Body of pancreas (tissue), 4 donors: ENCODE data around the gene SLC25A43.

Experiments
- POLR2A ChIP-seq, 3 donors: fragments of 450-650 bp; IDR thresholded peaks; one replicate each; pipeline ENCODE4 v1.6.1; 2016; ENCODE audit warnings: antibody characterized with exemption in 3 of 3, mild to moderate bottlenecking in 2 of 3
- TF ChIP-seq, protein P1 (sequence below), 7 experiments: fragments of 450-650 bp in 4 of 7; fragments of 200-600 bp in 3 of 7; sonication (generic) in 3 of 7; IDR thresholded peaks; one replicate each; pipeline ENCODE4 v1.5.1; 2016 to 2019; ENCODE audit warnings: antibody characterized with exemption in 7 of 7

- TF ChIP-seq POLR2A (IDR thresholded peaks at IDR 0.05), result no peak
- TF ChIP-seq, protein P1, sequence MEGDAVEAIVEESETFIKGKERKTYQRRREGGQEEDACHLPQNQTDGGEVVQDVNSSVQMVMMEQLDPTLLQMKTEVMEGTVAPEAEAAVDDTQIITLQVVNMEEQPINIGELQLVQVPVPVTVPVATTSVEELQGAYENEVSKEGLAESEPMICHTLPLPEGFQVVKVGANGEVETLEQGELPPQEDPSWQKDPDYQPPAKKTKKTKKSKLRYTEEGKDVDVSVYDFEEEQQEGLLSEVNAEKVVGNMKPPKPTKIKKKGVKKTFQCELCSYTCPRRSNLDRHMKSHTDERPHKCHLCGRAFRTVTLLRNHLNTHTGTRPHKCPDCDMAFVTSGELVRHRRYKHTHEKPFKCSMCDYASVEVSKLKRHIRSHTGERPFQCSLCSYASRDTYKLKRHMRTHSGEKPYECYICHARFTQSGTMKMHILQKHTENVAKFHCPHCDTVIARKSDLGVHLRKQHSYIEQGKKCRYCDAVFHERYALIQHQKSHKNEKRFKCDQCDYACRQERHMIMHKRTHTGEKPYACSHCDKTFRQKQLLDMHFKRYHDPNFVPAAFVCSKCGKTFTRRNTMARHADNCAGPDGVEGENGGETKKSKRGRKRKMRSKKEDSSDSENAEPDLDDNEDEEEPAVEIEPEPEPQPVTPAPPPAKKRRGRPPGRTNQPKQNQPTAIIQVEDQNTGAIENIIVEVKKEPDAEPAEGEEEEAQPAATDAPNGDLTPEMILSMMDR (IDR thresholded peaks at IDR 0.05), result no peak
Observed at GRCh38 chrX:119492463-119492862, 93.3 kb downstream of the SLC25A43 start.
